ENCODE results near the gene BET1. TPM values are rescaled to one million over a fixed set of nuclear protein-coding genes. Genes with fewer than 3 reads are reported as not detected.

BET1 gene
- 21.7 and 30.9 TPM in 2 replicates for total RNA-seq (2014; rRNA removed; shearing (Covaris generic); ENCODE audit: low replicate concordance)

GRCh38 chr7:94004024-94004951 is at the start of gene BET1:
BET1 (minus strand) TSS chr7:94004355; CDS start chr7:94004216, 139 bp downstream.
- no peaks in the 10 kb centered on the region for H3K9me3 ChIP-seq
- peak; percentile 88 for DNase-seq
- peak within 1 kb of the TSS; percentile 90 for H3K4me3 ChIP-seq
- no peaks in the 10 kb centered on the region for H3K36me3 ChIP-seq
- no peaks in the 10 kb centered on the region for H3K27me3 ChIP-seq

- Histone ChIP-seq H3K9me3 (no peaks in the 10 kb centered on the region), H3K36me3 (no peaks in the 10 kb centered on the region), H3K4me3 (no peak overlapping the region), H3K27me3 (no peaks in the 10 kb centered on the region)
- no peak for DNase-seq
Measured at GRCh38 chr7:94053532-94053931, 49.4 kb upstream of the BET1 start.

GRCh38 chr7:94052398-94053180 is 48.4 kb upstream of the BET1 start:
- no peak for DNase-seq
- H3K36me3 ChIP-seq, result no peaks in the 10 kb centered on the region

GRCh38 chr7:94050046-94050445 is 45.9 kb upstream of the BET1 start:
- H3K4me3 ChIP-seq, result no peak overlapping the region
- no peaks in the 10 kb centered on the region for H3K36me3 ChIP-seq
- no peaks in the 10 kb centered on the region for H3K27me3 ChIP-seq
- H3K9me3 ChIP-seq, result no peaks in the 10 kb centered on the region
- no peak for DNase-seq

More at GRCh38 chr7:94052398-94053180, 48.4 kb upstream of the BET1 start:
- Histone ChIP-seq H3K9me3 (no peaks in the 10 kb centered on the region), H3K4me3 (no peak overlapping the region), H3K27me3 (no peaks in the 10 kb centered on the region)

- DNase-seq, result no peak
- Histone ChIP-seq H3K36me3 (no peaks in the 10 kb centered on the region), H3K4me3 (no peak overlapping the region), H3K9me3 (no peaks in the 10 kb centered on the region), H3K27me3 (no peaks in the 10 kb centered on the region)
Measured at GRCh38 chr7:94049615-94050014, 45.5 kb upstream of the BET1 start.

- H3K9me3 ChIP-seq, result no peaks in the 10 kb centered on the region
- H3K36me3 ChIP-seq, result no peaks in the 10 kb centered on the region
- H3K4me3 ChIP-seq, result no peak overlapping the region
- H3K27me3 ChIP-seq, result no peaks in the 10 kb centered on the region
- no peak for DNase-seq
Measured at GRCh38 chr7:94048755-94049154, 44.6 kb upstream of the BET1 start.

GRCh38 chr7:94047956-94048355 is 43.8 kb upstream of the BET1 start:
- H3K9me3 ChIP-seq, result no peaks in the 10 kb centered on the region
- no peak overlapping the region for H3K4me3 ChIP-seq
- H3K36me3 ChIP-seq, result no peaks in the 10 kb centered on the region
- no peak for DNase-seq
- no peaks in the 10 kb centered on the region for H3K27me3 ChIP-seq

GRCh38 chr7:94045581-94045980 is 41.4 kb upstream of the BET1 start:
- no peak for DNase-seq
- H3K4me3 ChIP-seq, result no peak overlapping the region
- no peaks in the 10 kb centered on the region for H3K9me3 ChIP-seq
- no peaks in the 10 kb centered on the region for H3K27me3 ChIP-seq
- no peaks in the 10 kb centered on the region for H3K36me3 ChIP-seq

- Histone ChIP-seq H3K36me3 (no peaks in the 10 kb centered on the region), H3K4me3 (no peak overlapping the region), H3K9me3 (no peaks in the 10 kb centered on the region), H3K27me3 (no peaks in the 10 kb centered on the region)
- no peak for DNase-seq
Measured at GRCh38 chr7:94044806-94045205, 40.7 kb upstream of the BET1 start.

- Histone ChIP-seq H3K36me3 (no peaks in the 10 kb centered on the region), H3K4me3 (no peak overlapping the region), H3K9me3 (no peaks in the 10 kb centered on the region), H3K27me3 (no peaks in the 10 kb centered on the region)
- no peak for DNase-seq
Measured at GRCh38 chr7:94043299-94043698, 39.1 kb upstream of the BET1 start.

GRCh38 chr7:94042381-94042780 is 38.2 kb upstream of the BET1 start:
- Histone ChIP-seq H3K9me3 (no peaks in the 10 kb centered on the region), H3K36me3 (no peaks in the 10 kb centered on the region), H3K4me3 (no peak overlapping the region), H3K27me3 (no peaks in the 10 kb centered on the region)
- DNase-seq, result no peak

GRCh38 chr7:94041529-94041928 is 37.4 kb upstream of the BET1 start:
- Histone ChIP-seq H3K4me3 (no peak overlapping the region), H3K36me3 (no peaks in the 10 kb centered on the region), H3K9me3 (no peaks in the 10 kb centered on the region), H3K27me3 (no peaks in the 10 kb centered on the region)
- no peak for DNase-seq

- DNase-seq, result no peak
- no peak overlapping the region for H3K4me3 ChIP-seq
- H3K27me3 ChIP-seq, result no peaks in the 10 kb centered on the region
- H3K9me3 ChIP-seq, result no peaks in the 10 kb centered on the region
- H3K36me3 ChIP-seq, result no peaks in the 10 kb centered on the region
Measured at GRCh38 chr7:94040254-94040653, 36.1 kb upstream of the BET1 start.

GRCh38 chr7:94039368-94040035 is 35.3 kb upstream of the BET1 start:
- no peak for DNase-seq
- Histone ChIP-seq H3K9me3 (no peaks in the 10 kb centered on the region), H3K36me3 (no peaks in the 10 kb centered on the region), H3K4me3 (no peak overlapping the region), H3K27me3 (no peaks in the 10 kb centered on the region)

GRCh38 chr7:94031865-94032264 is 27.7 kb upstream of the BET1 start:
- no peaks in the 10 kb centered on the region for H3K36me3 ChIP-seq
- no peaks in the 10 kb centered on the region for H3K27me3 ChIP-seq

GRCh38 chr7:94030634-94031033 is 26.5 kb upstream of the BET1 start:
- no peak for DNase-seq
- H3K36me3 ChIP-seq, result no peaks in the 10 kb centered on the region
- H3K9me3 ChIP-seq, result no peaks in the 10 kb centered on the region
- H3K4me3 ChIP-seq, result no peak overlapping the region
- no peaks in the 10 kb centered on the region for H3K27me3 ChIP-seq

More at GRCh38 chr7:94031865-94032264, 27.7 kb upstream of the BET1 start:
- no peak for DNase-seq
- Histone ChIP-seq H3K9me3 (no peaks in the 10 kb centered on the region), H3K4me3 (no peak overlapping the region)

GRCh38 chr7:94029976-94030375 is 25.8 kb upstream of the BET1 start:
- DNase-seq, result no peak
- H3K36me3 ChIP-seq, result no peaks in the 10 kb centered on the region
- no peaks in the 10 kb centered on the region for H3K9me3 ChIP-seq
- H3K4me3 ChIP-seq, result no peak overlapping the region
- no peaks in the 10 kb centered on the region for H3K27me3 ChIP-seq

All from MG63 (cell line).